ENCODE data around the gene CC2D1A.
A peak's percentile ranks its signal among the peaks of the same experiment; 100 is the strongest.

Gene CC2D1A

GRCh38 chr19:13926010-13926409 is 20.0 kb downstream of the CC2D1A start:
- Histone ChIP-seq H3K4ac (ENCODE audit: low read depth in 1 of 2, low read length in 2 of 2) (no peak overlapping the region), H3K23ac (ENCODE audit: low read length in 2 of 2) (no peak overlapping the region), H2AFZ (ENCODE audit: low read depth, low read length) (no peak overlapping the region), H3K79me1 (replicated peaks; ENCODE audit: low read length, poor library complexity, severe bottlenecking) (no peaks in the 10 kb centered on the region), H3K4me3 (ENCODE audit: insufficient read depth in 1 of 2, low read depth in 1 of 2, low read length in 2 of 2) (no peak overlapping the region), H3K27me3 (ENCODE audit: control insufficient read depth in 1 of 2, insufficient read depth in 1 of 2, low read length in 2 of 2) (no peaks in the 10 kb centered on the region), H2BK120ac (ENCODE audit: low read depth, low read length) (no peak overlapping the region), H2BK12ac (ENCODE audit: low read length in 2 of 2) (no peak overlapping the region), H2BK5ac (ENCODE audit: low read depth, low read length, poor library complexity, severe bottlenecking) (no peak overlapping the region), H3K4me2 (ENCODE audit: low read length, poor library complexity, severe bottlenecking) (no peak overlapping the region), H3K27ac (ENCODE audit: low read length, poor library complexity, severe bottlenecking) (no peak overlapping the region), H2BK15ac (ENCODE audit: low read depth, poor library complexity, severe bottlenecking) (no peak overlapping the region), H3K9ac (ENCODE audit: low read length) (no peak overlapping the region), H4K8ac (ENCODE audit: low read length) (no peak overlapping the region), H3K36me3 (ENCODE audit: control insufficient read depth in 1 of 2, insufficient read depth in 2 of 2, low read depth in 1 of 2, low read length in 2 of 2) (peaks cover 59 to 69% of the 10 kb centered on the region in 2 experiments), H3K14ac (ENCODE audit: low read length in 2 of 2) (no peak overlapping the region), H4K91ac (ENCODE audit: low read length) (no peak overlapping the region), H3K4me1 (ENCODE audit: control insufficient read depth, insufficient read depth, low read depth, low read length) (no peaks in the 10 kb centered on the region), H3K18ac (ENCODE audit: low read depth in 1 of 2, low read length in 2 of 2) (no peak overlapping the region), H2AK5ac (ENCODE audit: low read length, severe bottlenecking) (no peak overlapping the region), H3K9me3 (ENCODE audit: control insufficient read depth, low read length) (peaks cover 2% of the 10 kb centered on the region)
- 82% methylated on average over 2 of the region's 4 CpGs for WGBS
- DNase-seq, result no peak

- Histone ChIP-seq H3K4ac (ENCODE audit: low read depth in 1 of 2, low read length in 2 of 2) (no peak overlapping the region), H3K4me2 (ENCODE audit: low read length, poor library complexity, severe bottlenecking) (no peak overlapping the region), H2BK5ac (ENCODE audit: low read depth, low read length, poor library complexity, severe bottlenecking) (no peak overlapping the region), H2AFZ (ENCODE audit: low read depth, low read length) (no peak overlapping the region), H2BK120ac (ENCODE audit: low read depth, low read length) (no peak overlapping the region), H3K4me3 (ENCODE audit: insufficient read depth in 1 of 2, low read depth in 1 of 2, low read length in 2 of 2) (no peak overlapping the region), H3K79me1 (replicated peaks; ENCODE audit: low read length, poor library complexity, severe bottlenecking) (no peaks in the 10 kb centered on the region), H3K9me3 (ENCODE audit: control insufficient read depth, low read length) (no peaks in the 10 kb centered on the region), H3K23ac (ENCODE audit: low read length in 2 of 2) (no peak overlapping the region), H2AK5ac (ENCODE audit: low read length, severe bottlenecking) (no peak overlapping the region), H3K14ac (ENCODE audit: low read length in 2 of 2) (no peak overlapping the region), H3K18ac (ENCODE audit: low read depth in 1 of 2, low read length in 2 of 2) (no peak overlapping the region), H4K91ac (ENCODE audit: low read length) (no peak overlapping the region), H3K27me3 (ENCODE audit: control insufficient read depth in 1 of 2, insufficient read depth in 1 of 2, low read length in 2 of 2) (no peaks in the 10 kb centered on the region), H3K36me3 (ENCODE audit: control insufficient read depth in 1 of 2, insufficient read depth in 2 of 2, low read depth in 1 of 2, low read length in 2 of 2) (peaks cover 55 to 69% of the 10 kb centered on the region in 2 experiments), H2BK12ac (ENCODE audit: low read length in 2 of 2) (no peak overlapping the region), H3K4me1 (ENCODE audit: control insufficient read depth, insufficient read depth, low read depth, low read length) (no peaks in the 10 kb centered on the region), H2BK15ac (ENCODE audit: low read depth, poor library complexity, severe bottlenecking) (no peak overlapping the region), H3K27ac (ENCODE audit: low read length, poor library complexity, severe bottlenecking) (no peak overlapping the region), H3K9ac (ENCODE audit: low read length) (no peak overlapping the region), H4K8ac (ENCODE audit: low read length) (no peak overlapping the region)
- DNase-seq, result no peak
- WGBS, result 96% methylated on average over 8 of the region's 8 CpGs
Measured at GRCh38 chr19:13926715-13927114, 20.7 kb downstream of the CC2D1A start.

- DNase-seq, result no peak
- H2BK120ac ChIP-seq (ENCODE audit: low read depth, low read length), result no peak overlapping the region
- no peak overlapping the region for H2AFZ ChIP-seq (ENCODE audit: low read depth, low read length)
Measured at GRCh38 chr19:13929340-13929739, 23.3 kb downstream of the CC2D1A start.

GRCh38 chr19:13929956-13930355 is 24.0 kb downstream of the CC2D1A start:
- peaks cover 35 to 50% of the 10 kb centered on the region in 2 experiments for H3K36me3 ChIP-seq (ENCODE audit: control insufficient read depth in 1 of 2, insufficient read depth in 2 of 2, low read depth in 1 of 2, low read length in 2 of 2)
- H3K27me3 ChIP-seq (ENCODE audit: control insufficient read depth in 1 of 2, insufficient read depth in 1 of 2, low read length in 2 of 2), result peaks cover 0 to 15% of the 10 kb centered on the region in 2 experiments
- no peak overlapping the region for H3K23ac ChIP-seq (ENCODE audit: low read length in 2 of 2)
- WGBS, result 91% methylated on average over 12 of the region's 17 CpGs
- no peak overlapping the region for H3K27ac ChIP-seq (ENCODE audit: low read length, poor library complexity, severe bottlenecking)
- H2AFZ ChIP-seq (ENCODE audit: low read depth, low read length), result no peak overlapping the region
- H3K4me3 ChIP-seq (ENCODE audit: insufficient read depth in 1 of 2, low read depth in 1 of 2, low read length in 2 of 2), result peak overlapping the region in 1 of 2 experiments; percentile 10
- H2BK120ac ChIP-seq (ENCODE audit: low read depth, low read length), result no peak overlapping the region
- H3K18ac ChIP-seq (ENCODE audit: low read depth in 1 of 2, low read length in 2 of 2), result no peak overlapping the region
- no peak overlapping the region for H2BK5ac ChIP-seq (ENCODE audit: low read depth, low read length, poor library complexity, severe bottlenecking)
- no peaks in the 10 kb centered on the region for H3K79me1 ChIP-seq (replicated peaks; ENCODE audit: low read length, poor library complexity, severe bottlenecking)
- no peak overlapping the region for H3K4me2 ChIP-seq (ENCODE audit: low read length, poor library complexity, severe bottlenecking)
- H3K4ac ChIP-seq (ENCODE audit: low read depth in 1 of 2, low read length in 2 of 2), result no peak overlapping the region
- H4K8ac ChIP-seq (ENCODE audit: low read length), result no peak overlapping the region
- no peak overlapping the region for H2AK5ac ChIP-seq (ENCODE audit: low read length, severe bottlenecking)
- no peak overlapping the region for H3K14ac ChIP-seq (ENCODE audit: low read length in 2 of 2)
- no peak overlapping the region for H2BK15ac ChIP-seq (ENCODE audit: low read depth, poor library complexity, severe bottlenecking)
- no peak overlapping the region for H2BK12ac ChIP-seq (ENCODE audit: low read length in 2 of 2)
- H4K91ac ChIP-seq (ENCODE audit: low read length), result no peak overlapping the region
- no peak for DNase-seq
- H3K4me1 ChIP-seq (ENCODE audit: control insufficient read depth, insufficient read depth, low read depth, low read length), result no peaks in the 10 kb centered on the region
- no peak overlapping the region for H3K9ac ChIP-seq (ENCODE audit: low read length)
- no peaks in the 10 kb centered on the region for H3K9me3 ChIP-seq (ENCODE audit: control insufficient read depth, low read length)

More at GRCh38 chr19:13929340-13929739, 23.3 kb downstream of the CC2D1A start:
- Histone ChIP-seq H4K91ac (ENCODE audit: low read length) (no peak overlapping the region), H2BK5ac (ENCODE audit: low read depth, low read length, poor library complexity, severe bottlenecking) (no peak overlapping the region), H3K14ac (ENCODE audit: low read length in 2 of 2) (no peak overlapping the region), H2BK15ac (ENCODE audit: low read depth, poor library complexity, severe bottlenecking) (no peak overlapping the region), H3K23ac (ENCODE audit: low read length in 2 of 2) (no peak overlapping the region), H3K79me1 (replicated peaks; ENCODE audit: low read length, poor library complexity, severe bottlenecking) (no peaks in the 10 kb centered on the region), H4K8ac (ENCODE audit: low read length) (no peak overlapping the region), H2BK12ac (ENCODE audit: low read length in 2 of 2) (no peak overlapping the region), H3K27me3 (ENCODE audit: control insufficient read depth in 1 of 2, insufficient read depth in 1 of 2, low read length in 2 of 2) (peaks cover 0 to 9% of the 10 kb centered on the region in 2 experiments), H3K4me2 (ENCODE audit: low read length, poor library complexity, severe bottlenecking) (no peak overlapping the region), H3K36me3 (ENCODE audit: control insufficient read depth in 1 of 2, insufficient read depth in 2 of 2, low read depth in 1 of 2, low read length in 2 of 2) (peaks cover 40 to 55% of the 10 kb centered on the region in 2 experiments), H3K9me3 (ENCODE audit: control insufficient read depth, low read length) (no peaks in the 10 kb centered on the region), H3K27ac (ENCODE audit: low read length, poor library complexity, severe bottlenecking) (no peak overlapping the region), H2AK5ac (ENCODE audit: low read length, severe bottlenecking) (no peak overlapping the region), H3K4me3 (ENCODE audit: insufficient read depth in 1 of 2, low read depth in 1 of 2, low read length in 2 of 2) (peak overlapping the region in 1 of 2 experiments; percentile 20), H3K9ac (ENCODE audit: low read length) (no peak overlapping the region), H3K4ac (ENCODE audit: low read depth in 1 of 2, low read length in 2 of 2) (no peak overlapping the region), H3K4me1 (ENCODE audit: control insufficient read depth, insufficient read depth, low read depth, low read length) (no peaks in the 10 kb centered on the region), H3K18ac (ENCODE audit: low read depth in 1 of 2, low read length in 2 of 2) (no peak overlapping the region)
- 97% methylated on average over 10 of the region's 12 CpGs for WGBS

Measured in mesenchymal stem cell (in vitro differentiated cells and primary cell).